ENCODE results near the gene CSF2RB.

- TF ChIP-seq POLR2A (IDR thresholded peaks at IDR 0.05; ENCODE audit: low read depth, low read length) (no peak), POLR2AphosphoS5 (IDR thresholded peaks at IDR 0.05; ENCODE audit: low read depth, low read length) (no peak), TAF1 (IDR thresholded peaks at IDR 0.05; ENCODE audit: borderline replicate concordance, low read depth, low read length) (no peak)
Measured at GRCh38 chr22:36879775-36880174, 33.7 kb upstream of the CSF2RB start.

Data from GM12892 (cell line).